Lower lobe of right lung (tissue), 2 donors: ENCODE results near the gene KLHL26. TPM values are rescaled to one million over a fixed set of nuclear protein-coding genes. Genes with fewer than 3 reads are reported as not detected.
A peak's percentile ranks its signal among the peaks of the same experiment; 100 is the strongest.

ENCODE experiments used
- ATAC-seq, 2 donors: fragments of 200-7000 bp; cut with Tn5 transposase; one replicate each; pipeline ENCODE4 v1.9.1; 2020 to 2022; ENCODE audit warnings: mild to moderate bottlenecking in 2 of 2, moderate library complexity in 2 of 2
- DNase-seq: peaks from one replicate; pipeline ENCODE4 v3.0.0-alpha.2; 2020
- H3K27ac ChIP-seq: fragments of 200-600 bp; one replicate; pipeline ENCODE4 v1.8.0; 2022
- H3K27me3 ChIP-seq: fragments of 200-600 bp; one replicate; pipeline ENCODE4 v1.8.0; 2022; ENCODE audit warnings: low read depth
- H3K36me3 ChIP-seq: fragments of 200-600 bp; one replicate; pipeline ENCODE4 v1.8.0; 2022; ENCODE audit warnings: mild to moderate bottlenecking
- H3K4me1 ChIP-seq: fragments of 200-600 bp; one replicate; pipeline ENCODE4 v1.8.0; 2022
- H3K4me3 ChIP-seq: fragments of 200-600 bp; one replicate; pipeline ENCODE4 v1.8.0; 2022; ENCODE audit warnings: mild to moderate bottlenecking
- H3K9me3 ChIP-seq: fragments of 200-600 bp; one replicate; pipeline ENCODE4 v1.8.0; 2022
- intact Hi-C: fragments of 100-400 bp; cut with DNase I; formaldehyde crosslinking; loops from one replicate; pipeline ENCODE4 v1.11.0; 2022
- total RNA-seq: library from RNA; stranded (reverse); fragmentation: NEBNext Ultra II Directional; extraction: Animal tissue kit (Norgen Biotek cat#: 25700); gene quantifications from one replicate; pipeline ENCODE4 v1.2.1, GENCODE V29; 2021
- TF ChIP-seq, protein P1 (sequence below): fragments of 200-600 bp; IDR thresholded peaks from one replicate; pipeline ENCODE4 v1.8.0; 2022; ENCODE audit warnings: antibody characterized with exemption, mild to moderate bottlenecking
- donor health status: DM: no; HTN: yes; CAD: no; lungs with severe emphysema.

KLHL26 gene
- total RNA-seq, 1 donor from 2014 or later = 14.5 TPM

DNA sequence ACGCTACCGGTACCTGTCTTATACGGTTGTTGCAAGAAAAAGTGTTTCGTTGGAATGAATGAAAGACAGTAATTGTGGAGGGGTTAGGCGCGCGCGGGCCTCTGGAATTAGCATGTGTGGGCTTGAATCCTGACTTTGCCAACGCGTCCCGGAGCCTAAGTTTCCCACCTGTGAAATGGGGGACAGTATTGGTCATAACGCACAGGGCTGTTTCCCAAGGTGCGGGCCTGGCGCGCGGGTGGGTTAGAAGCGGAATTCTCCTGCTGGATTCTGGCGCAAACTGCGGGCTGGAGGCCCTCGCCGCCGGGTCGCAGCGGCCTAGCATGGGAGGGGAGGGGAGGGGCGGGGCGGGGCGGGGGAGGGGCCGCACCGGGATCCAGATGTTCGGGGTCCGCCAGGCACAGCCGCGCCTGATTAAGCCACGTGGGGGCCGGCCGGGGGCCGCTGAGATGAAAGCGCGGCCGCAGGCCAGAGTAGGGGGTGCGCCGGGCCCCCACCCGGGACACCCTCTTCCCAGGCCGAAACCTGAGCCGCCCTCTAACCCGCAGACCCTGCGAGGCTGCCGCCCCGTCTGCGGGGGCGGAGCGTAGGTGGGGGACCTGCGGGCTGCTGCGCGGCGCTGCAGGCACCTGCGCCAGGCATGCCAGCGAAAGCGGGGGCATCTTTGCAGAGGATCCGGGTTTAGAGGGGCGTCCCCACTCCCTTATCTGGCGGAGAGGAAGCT is 25.3 kb upstream of the KLHL26 start:
- H3K9me3 ChIP-seq = no peaks in the 10 kb centered on the region
- peak overlapping the region; percentile 13 for H3K4me3 ChIP-seq
- TF ChIP-seq, protein P1, sequence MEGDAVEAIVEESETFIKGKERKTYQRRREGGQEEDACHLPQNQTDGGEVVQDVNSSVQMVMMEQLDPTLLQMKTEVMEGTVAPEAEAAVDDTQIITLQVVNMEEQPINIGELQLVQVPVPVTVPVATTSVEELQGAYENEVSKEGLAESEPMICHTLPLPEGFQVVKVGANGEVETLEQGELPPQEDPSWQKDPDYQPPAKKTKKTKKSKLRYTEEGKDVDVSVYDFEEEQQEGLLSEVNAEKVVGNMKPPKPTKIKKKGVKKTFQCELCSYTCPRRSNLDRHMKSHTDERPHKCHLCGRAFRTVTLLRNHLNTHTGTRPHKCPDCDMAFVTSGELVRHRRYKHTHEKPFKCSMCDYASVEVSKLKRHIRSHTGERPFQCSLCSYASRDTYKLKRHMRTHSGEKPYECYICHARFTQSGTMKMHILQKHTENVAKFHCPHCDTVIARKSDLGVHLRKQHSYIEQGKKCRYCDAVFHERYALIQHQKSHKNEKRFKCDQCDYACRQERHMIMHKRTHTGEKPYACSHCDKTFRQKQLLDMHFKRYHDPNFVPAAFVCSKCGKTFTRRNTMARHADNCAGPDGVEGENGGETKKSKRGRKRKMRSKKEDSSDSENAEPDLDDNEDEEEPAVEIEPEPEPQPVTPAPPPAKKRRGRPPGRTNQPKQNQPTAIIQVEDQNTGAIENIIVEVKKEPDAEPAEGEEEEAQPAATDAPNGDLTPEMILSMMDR = no peak
- no peaks in the 10 kb centered on the region for H3K36me3 ChIP-seq
- ATAC-seq (no peak), DNase-seq (no peak)
- peaks cover 51% of the 10 kb centered on the region for H3K4me1 ChIP-seq
- intact Hi-C loops = no loop called here
- peaks cover 89% of the 10 kb centered on the region for H3K27me3 ChIP-seq
- no peak overlapping the region for H3K27ac ChIP-seq

DNA sequence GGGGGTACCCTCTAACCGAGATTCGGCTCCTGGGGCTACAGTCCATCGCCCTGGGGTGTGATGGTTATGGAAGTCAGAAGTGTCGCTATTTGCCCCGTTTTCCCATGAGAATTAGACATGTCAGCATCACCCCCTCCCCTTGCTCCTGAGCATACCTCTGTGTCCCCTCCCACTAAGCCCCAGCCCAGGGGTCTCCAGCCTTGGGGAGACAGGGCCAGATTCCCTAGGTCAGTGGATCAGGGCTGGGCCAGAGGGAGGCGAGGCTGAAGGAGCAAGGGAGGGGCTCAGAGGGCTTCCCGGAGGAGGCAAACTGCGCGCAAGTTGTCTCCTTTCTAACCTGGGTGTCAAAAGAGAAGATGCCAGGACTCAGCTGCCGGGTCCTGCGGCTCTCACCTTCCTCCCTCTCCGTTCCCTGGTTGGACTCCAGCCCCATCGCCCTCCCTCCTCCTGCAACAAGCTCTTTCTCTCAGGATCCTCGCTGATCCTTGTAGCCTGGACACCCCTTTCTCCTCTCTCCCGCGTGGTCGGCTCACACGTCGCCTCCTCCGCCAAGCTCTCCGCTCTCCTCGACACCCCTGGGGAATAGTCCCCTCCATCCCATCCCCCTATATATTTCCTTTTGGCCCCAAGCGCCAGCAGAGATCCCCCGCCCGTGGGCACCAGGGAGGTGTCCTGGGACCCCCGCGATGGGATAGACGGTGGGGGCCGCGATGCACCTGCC is 24.6 kb upstream of the KLHL26 start:
- TF ChIP-seq, protein P1 = no peak
- ATAC-seq (no peak), DNase-seq (no peak)
- peaks cover 88% of the 10 kb centered on the region for H3K27me3 ChIP-seq
- peak overlapping the region; percentile 47 for H3K4me3 ChIP-seq
- peaks cover 49% of the 10 kb centered on the region for H3K4me1 ChIP-seq
- no peak overlapping the region for H3K27ac ChIP-seq
- intact Hi-C loops = no loop called here
- no peaks in the 10 kb centered on the region for H3K9me3 ChIP-seq
- no peaks in the 10 kb centered on the region for H3K36me3 ChIP-seq

DNA sequence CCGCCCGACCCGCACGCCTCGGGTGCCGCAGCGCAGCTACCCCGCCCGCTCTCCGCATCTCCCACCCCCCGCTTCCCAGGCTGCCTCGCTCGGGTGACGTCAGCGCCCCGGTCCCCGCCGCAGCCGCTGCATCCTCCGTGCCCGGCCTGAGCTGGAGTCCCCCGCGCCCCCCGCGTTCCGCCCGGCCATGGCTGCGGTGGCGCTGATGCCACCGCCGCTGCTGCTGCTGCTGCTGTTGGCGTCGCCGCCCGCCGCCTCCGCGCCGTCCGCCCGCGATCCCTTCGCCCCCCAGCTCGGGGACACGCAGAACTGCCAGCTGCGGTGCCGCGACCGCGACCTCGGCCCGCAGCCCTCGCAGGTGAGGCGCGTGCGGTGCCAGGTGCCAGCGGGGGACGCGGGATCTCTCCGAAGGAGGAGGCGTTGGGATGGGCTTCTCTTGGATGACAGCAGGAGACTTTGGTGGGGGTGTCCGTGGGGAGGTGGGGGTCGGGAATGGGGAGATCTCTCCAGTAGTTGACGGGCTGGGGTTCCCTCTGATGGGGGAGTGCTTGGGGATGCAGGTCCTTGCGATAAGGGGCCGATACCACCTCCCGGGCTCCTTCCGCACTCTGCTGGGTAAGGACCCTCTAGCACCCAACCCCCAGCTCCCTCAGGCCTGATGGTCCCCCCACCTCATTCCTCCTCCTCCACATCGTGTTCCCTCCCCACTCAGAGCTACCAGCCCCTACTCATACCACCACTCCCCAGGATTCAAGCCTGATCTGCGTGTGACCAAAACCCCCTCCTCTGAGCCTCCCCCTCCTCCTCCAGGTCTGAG is 23.8 kb upstream of the KLHL26 start, which contains the start of gene TMEM59L:
Gene TMEM59L (plus strand): TSS at position 99 of the 817 bp plus-strand sequence. CDS start 89 bp downstream, at position 188.
- H3K9me3 ChIP-seq = no peaks in the 10 kb centered on the region
- TF ChIP-seq, protein P1 = no peak
- peaks cover 41% of the 10 kb centered on the region for H3K4me1 ChIP-seq
- H3K27ac ChIP-seq = no peak within 1 kb of the TSS
- H3K27me3 ChIP-seq = peaks cover 85% of the 10 kb centered on the region
- intact Hi-C loops = no loop called here
- no peak for DNase-seq
- H3K36me3 ChIP-seq = no peaks in the 10 kb centered on the region
- H3K4me3 ChIP-seq = peak within 1 kb of the TSS; percentile 47
- ATAC-seq = peak in 1 of 2 donors; percentile 21

DNA sequence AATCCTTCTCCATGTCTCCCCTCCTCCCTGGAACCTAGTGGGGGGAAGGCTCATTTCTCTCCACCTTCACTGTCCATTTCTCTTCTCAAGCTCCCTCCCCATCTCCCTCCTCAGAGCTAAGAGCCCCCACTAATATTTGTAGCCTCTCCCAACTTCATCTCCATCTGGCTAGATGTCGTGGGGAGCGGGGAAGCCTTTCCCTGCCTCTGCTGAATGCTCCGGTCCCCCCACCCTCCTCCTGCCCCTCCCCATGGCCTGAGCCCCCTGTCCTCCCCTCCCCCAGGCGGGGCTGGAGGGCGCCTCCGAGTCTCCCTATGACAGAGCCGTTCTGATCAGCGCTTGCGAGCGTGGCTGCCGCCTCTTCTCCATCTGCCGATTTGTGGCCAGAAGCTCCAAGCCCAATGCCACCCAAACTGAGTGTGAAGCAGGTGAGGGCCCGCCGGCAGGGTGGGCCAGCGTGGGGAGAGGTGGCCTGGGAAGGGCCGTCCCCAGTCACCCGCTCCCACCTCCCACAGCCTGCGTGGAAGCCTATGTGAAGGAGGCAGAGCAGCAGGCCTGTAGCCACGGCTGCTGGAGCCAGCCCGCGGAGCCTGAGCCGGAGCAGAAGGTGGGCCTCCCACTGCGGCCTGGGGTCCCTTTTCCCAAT is 23.1 kb upstream of the KLHL26 start:
- Histone ChIP-seq H3K4me3 (no peak overlapping the region), H3K27me3 (peaks cover 79% of the 10 kb centered on the region), H3K27ac (no peak overlapping the region), H3K36me3 (no peaks in the 10 kb centered on the region), H3K9me3 (no peaks in the 10 kb centered on the region), H3K4me1 (peaks cover 38% of the 10 kb centered on the region)
- TF ChIP-seq, protein P1 = no peak
- DNase-seq = no peak
- no peak for ATAC-seq
- intact Hi-C loops = no loop called here

DNA sequence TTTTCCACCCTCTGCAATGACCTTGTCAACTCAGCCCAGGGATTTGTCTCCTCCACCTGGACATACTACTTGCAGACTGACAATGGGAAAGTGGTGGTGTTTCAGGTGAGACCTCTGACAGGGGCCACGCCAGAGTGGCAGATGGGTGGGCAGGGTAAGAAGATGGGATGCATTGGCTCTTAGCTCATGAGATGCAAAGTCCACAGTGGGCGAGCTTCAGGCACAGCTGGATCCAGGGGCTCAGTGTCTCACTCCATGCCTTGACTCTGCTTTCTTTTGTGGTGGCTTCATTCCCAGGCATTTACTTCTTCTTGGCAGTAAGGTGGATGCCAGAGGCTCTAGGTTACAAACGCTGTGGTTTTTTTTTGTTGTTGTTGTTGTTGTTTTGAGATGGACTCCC is 20.8 kb upstream of the KLHL26 start:
- H3K9me3 ChIP-seq = no peaks in the 10 kb centered on the region
- H3K4me3 ChIP-seq = no peak overlapping the region
- DNase-seq = no peak
- no peaks in the 10 kb centered on the region for H3K36me3 ChIP-seq
- TF ChIP-seq, protein P1 = no peak
- intact Hi-C loops = no loop called here
- no peak for ATAC-seq
- H3K27me3 ChIP-seq = peaks cover 56% of the 10 kb centered on the region
- H3K27ac ChIP-seq = no peak overlapping the region
- H3K4me1 ChIP-seq = peaks cover 22% of the 10 kb centered on the region
